HG03135 (cell line): Measurements from ENCODE around the gene HOXD8.

Source experiments
- ATAC-seq: cut with Tn5 transposase; IDR thresholded peaks from one replicate; pipeline ENCODE4 v1.9.1; 2021; ENCODE audit warnings: mild to moderate bottlenecking, moderate library complexity; ENCODE audit not compliant: unreplicated experiment

Gene HOXD8

DNA sequence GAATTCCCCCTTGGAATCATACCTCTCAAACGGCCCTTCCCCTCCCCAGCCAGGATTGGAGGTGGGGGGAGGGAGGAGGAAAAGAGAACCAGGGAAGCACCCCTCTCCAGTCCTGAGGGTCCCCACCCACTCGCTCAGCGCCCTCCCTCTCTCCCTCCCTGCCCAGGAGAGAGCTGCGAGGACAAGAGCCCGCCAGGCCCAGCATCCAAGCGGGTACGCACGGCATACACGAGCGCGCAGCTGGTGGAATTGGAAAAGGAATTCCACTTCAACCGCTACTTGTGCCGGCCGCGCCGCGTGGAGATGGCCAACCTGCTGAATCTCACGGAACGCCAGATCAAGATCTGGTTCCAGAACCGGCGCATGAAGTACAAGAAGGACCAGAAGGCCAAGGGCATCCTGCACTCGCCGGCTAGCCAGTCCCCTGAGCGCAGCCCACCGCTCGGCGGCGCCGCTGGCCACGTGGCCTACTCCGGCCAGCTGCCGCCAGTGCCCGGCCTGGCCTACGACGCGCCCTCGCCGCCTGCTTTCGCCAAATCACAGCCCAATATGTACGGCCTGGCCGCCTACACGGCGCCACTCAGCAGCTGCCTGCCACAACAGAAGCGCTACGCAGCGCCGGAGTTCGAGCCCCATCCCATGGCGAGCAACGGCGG lies 42.0 kb downstream of the HOXD8 start:
- no peak for ATAC-seq

DNA sequence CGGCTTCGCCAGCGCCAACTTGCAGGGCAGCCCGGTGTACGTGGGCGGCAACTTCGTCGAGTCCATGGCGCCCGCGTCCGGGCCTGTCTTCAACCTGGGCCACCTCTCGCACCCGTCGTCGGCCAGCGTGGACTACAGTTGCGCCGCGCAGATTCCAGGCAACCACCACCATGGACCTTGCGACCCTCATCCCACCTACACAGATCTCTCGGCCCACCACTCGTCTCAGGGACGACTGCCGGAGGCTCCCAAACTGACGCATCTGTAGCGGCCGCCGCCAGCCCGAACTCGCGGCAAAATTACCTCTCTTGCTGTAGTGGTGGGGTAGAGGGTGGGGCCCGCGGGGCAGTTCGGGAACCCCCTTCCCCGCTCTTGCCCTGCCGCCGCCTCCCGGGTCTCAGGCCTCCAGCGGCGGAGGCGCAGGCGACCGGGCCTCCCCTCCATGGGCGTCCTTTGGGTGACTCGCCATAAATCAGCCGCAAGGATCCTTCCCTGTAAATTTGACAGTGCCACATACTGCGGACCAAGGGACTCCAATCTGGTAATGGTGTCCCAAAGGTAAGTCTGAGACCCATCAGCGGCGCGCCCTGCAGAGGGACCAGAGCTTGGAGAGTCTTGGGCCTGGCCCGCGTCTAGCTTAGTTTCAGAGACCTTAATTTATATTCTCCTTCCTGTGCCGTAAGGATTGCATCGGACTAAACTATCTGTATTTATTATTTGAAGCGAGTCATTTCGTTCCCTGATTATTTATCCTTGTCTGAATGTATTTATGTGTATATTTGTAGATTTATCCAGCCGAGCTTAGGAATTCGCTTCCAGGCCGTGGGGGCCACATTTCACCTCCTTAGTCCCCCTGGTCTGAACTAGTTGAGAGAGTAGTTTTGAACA lies 42.7 kb downstream of the HOXD8 start:
- no peak for ATAC-seq

DNA sequence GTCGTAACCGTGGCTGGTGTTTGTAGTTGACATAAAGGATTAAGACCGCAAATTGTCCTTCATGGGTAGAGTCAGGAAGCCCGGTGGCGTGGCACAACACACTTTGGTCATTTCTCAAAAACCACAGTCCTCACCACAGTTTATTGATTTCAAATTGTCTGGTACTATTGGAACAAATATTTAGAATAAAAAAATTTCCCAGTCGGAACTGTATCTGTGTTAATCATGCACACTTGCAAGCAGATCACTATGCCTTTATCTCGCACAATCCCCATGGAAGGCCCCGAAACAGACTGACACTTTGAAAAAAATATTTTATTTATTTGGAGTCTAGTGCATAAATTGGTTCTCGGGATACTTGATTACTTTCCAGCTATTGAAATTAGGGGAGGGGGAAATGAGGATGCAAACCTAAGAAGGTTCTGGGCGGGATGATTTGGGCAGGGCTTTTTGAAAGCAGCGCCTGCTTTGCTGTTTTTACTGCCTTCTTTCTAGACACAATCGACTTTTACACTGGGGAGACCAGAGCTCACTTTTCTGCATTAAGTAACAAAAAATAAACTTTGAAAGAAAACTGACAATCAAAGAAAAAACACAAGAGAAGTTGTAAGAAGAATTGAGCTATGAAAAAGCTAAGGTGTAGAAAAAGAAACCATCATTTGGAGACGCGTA lies 43.5 kb downstream of the HOXD8 start:
- ATAC-seq: no peak

DNA sequence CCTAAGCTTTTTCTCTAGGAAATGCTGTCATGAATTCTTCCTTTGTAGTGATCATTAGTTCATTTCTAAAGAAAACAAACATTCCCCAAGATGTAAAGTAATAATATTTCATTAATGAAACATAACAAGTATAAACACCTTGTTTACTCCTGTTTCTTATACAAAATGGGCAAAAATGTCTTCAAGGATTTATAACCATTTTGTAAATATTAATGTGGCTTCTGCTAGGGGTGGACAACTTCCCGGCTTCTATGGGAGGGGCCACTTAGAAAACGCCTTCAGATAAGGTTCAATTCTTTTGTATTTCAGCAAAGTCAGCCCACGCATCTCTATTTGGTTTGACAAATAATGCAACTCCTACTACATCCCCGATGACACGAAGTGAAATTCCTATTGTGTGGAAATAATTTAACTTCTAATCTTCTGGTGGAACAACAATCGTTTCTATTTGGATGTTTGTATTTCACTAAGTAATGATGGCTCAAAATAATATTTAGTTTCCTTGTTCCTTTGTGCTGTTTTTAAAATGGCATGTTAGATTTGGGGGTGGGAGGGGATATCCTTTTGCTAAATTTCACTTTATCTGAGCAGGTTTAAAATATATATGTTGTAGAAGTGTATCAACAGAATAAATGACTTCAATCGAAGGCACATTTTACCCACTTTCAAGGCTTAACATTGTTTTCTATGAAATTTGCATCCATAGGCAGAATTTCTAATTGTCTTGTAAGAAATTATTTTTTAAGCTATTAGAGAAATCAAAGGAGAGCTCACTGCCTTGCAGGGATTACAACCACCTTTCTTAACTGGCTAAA lies 44.3 kb downstream of the HOXD8 start:
- no peak for ATAC-seq

DNA sequence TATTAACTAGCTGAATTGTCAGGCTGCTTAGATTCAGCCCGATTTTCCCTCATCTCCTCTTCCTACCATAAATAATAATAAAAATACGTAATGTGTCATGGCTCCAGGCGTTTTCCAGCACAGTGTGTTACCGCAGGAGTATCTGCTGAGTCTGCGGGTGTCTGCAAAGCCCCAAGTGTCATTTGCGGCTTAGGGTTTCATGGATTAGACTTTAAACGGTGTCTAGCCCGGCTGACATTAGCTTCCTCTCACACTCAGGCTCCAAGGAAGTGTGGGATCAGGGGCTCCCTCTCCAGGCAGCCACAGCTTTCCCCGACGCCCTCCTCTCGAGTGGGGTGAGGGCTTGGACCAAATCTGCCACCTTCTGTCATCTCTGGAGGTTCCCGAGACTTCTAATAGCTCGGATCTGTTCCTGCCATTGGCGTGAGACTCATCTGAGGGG lies 44.9 kb downstream of the HOXD8 start:
- ATAC-seq: no peak

DNA sequence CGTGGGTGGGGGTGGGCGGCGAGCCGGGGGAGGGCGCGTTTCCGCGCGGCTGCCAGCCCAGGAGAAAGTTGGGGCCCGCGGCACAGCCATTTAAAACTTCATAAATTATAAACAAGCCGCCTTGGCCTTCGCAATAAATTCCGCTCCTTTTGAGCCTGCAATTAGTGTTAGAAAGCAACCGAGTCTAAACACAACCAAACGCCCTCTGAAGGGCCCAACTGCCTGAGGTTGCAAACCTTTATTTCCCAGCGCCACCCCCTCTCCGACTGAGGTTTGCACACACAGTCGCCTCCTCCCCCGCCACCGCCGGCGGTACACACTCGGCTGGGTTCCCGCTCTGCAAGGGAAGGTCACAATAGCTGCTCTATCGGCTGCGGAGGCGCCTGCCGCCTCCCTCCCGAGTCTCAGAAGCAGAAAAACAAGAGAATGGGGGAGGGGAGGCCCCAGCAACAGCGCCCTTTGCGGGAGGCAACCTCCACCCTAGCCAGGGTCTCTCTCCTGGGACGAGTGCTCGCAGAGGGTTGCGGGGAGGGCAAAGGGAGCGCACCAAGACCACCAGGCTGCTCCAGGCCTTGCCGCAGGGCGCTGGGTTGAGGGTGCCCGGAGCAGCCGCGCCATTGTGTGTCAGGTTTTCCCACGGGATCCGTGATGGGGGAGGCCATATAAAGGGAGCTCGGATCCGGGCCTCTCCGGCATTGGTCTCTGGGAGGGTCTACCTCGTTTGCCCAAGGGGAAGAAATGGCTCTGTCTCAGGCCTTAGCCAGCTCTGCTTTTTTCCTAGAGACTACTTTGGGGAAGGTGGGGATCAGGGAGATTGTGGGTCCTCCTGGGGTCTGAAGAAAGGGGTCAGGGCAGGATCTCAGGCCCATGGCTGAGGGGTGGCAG lies 45.6 kb downstream of the HOXD8 start:
- ATAC-seq: no peak

DNA sequence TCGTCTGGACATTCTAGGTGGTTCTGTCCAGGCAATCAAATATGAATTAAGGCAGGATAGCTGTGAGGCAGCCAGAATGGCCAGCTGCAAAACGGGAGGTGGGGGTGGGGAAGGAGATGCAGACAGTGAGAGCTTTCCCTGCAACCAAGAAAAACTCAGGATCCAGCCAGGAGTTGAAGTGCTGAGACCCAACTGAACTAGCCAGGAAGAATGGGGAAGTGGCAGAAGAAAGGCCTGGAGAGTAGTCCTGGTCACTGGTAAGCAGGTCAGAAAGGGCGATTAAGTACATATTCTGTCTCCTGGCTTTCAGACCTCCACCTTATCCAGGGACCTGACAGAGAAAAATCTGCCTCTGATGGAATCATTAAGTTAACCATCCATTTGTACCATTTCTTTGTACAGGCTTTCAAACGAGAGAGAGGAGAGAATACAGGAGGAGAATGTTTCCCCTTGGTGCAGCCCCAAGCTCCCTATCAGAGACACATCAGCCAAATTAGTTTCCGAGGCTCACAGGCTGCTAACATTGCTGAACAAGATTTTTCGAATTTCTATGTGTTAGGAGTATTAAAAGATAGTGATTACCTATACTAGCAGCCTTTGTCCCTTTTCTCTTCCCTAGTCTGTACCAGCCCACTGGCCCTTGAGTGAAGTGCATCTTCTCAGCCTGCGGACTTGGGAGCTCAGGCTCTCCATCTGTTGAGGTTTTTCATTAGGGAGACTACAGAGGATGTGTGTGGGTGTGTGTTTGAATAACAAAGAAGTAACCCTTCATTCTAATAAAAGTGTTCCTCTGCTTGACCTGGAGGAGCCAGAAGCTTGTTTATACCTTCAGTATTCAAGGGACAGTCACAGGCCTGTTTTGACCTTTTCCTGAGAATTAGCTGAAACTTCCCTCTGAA lies 46.5 kb downstream of the HOXD8 start:
- ATAC-seq: no peak

DNA sequence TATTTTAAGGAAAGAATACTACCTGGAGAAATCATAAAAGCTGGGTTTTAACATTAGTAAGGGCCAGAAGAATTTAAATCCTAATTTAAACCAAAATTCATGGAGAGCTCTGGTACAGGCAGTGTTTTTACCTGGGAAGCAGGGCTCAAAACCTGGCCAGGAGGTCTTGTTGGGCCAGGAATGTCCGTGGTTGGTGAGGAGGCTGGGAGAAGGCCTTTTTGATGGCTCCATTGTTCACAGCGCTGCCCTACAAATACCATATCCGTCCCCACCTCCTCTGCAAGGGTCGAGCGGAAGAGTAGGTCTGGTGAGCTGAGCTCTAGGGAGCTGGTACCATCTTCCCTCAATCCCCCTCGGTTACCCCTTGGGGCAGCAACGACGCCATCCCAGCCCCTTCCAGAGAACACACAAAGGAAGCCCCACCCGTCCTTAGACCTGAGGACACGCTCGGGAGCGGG lies 48.1 kb downstream of the HOXD8 start:
- ATAC-seq: no peak

DNA sequence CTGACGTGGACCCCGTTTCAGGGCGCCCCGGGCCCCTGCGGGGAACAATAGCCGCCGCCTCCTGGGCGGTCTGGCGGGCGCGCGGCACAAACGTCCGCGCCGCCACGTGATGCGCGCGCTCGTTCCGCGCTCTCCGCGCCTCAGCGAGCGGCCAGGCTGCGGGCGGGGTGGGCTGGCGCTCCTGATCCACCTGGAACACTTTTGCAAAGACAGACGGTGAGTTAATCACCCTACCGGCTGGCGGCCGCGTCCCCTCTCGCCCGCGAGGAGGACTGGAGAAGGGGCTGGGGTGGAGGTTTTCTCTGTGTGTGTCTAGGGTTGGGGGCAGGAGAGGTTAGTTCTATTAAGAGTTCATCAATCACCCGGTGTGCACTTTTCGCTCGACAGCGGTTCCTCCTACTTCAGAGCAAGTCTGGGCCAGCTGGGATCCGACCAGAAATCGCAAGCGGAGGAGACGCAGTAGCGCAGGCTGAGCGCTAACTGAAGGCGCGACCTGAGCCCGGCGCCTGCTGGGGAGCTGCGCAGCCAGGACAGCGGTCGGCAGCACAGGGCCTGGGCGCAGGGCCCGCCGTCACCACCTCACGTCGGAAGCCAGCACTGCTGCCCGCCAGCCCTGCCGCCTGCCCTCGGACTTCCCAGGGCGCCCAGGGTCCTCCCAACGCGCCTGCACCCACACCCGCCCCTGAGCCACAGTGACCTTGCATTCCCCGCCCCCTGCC lies 48.7 kb downstream of the HOXD8 start:
- ATAC-seq: no peak

DNA sequence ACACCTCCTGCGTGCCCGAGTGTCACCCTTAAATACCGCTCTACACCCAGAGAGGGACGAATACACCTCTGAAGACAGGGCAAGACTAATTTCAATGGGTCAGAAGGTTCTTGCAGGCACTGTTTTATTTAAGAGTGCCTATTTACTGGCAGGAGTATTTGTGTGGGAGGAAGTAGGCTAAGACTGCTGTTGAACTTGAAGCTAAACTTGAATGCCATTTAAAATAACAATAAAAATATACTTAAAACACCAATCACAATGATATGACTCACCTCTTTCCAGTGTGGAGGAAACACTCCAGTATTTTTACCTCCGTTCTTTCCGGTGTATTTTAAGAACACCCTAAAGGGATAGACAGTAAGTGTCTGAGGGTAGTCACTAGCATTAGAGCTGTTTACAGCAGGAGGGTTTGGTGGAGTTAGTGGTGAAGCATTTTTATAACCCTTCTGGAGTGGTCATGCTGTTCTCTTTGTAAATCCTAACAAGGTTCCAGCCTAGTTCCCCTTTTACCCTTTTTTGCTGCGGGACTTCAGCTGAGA lies 49.3 kb downstream of the HOXD8 start:
- no peak for ATAC-seq

DNA sequence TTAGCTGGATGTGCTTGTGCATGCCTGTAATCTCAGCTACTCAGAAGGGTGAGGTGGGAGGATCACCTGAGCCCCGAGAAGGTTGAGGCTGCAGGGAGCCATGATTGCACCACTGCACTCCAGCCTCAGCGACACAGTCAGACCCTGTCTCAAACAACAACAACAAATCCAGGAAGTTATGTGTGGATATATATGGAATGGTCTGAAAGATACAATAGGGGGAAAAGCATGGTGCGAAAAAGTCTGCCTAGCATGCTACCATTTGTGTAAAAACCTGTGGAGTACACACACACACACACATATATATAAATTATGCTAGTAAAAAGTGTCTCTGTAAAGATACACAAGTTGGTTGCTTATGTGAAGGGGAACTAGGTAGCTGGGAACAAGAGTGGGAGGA lies 52.0 kb downstream of the HOXD8 start:
- ATAC-seq: no peak
